HEK293 (cell line): Measurements from ENCODE around the gene FAM167B.
A peak's percentile ranks its signal among the peaks of the same experiment; 100 is the strongest.

ENCODE experiments used
- CTCF ChIA-PET: fragments of 350-600 bp; formaldehyde crosslinking; extraction: SDS; loops from one replicate; lab custom pipeline; 2021; ENCODE audit warnings: antibody characterized with exemption; lab: Yijun Ruan, JAX
- POLR2A ChIA-PET: fragments of 300-600 bp; formaldehyde crosslinking; extraction: SDS; loops from one replicate; lab custom pipeline; 2020; ENCODE audit warnings: antibody characterized with exemption, inconsistent platforms; lab: Yijun Ruan, JAX
- H3K27ac ChIP-seq: fragments of 200-500 bp; sonication (Bioruptor generic); 2 replicates; pipeline ENCODE4 v1.5.1; 2014; ENCODE audit warnings: low read depth, low read length, control low read depth, inconsistent platforms; ENCODE audit errors: extremely low read depth
- H3K36me3 ChIP-seq, 2 experiments: fragments of 200-500 bp in 1 of 2; sonication (Bioruptor generic) in 1 of 2; 1 replicate in 1 of 2; 2 replicates in 1 of 2; pipeline ENCODE4 v1.5.1; 2014 to 2017; ENCODE audit warnings: inconsistent platforms in 2 of 2, low read length in 2 of 2; ENCODE audit not compliant: control insufficient read depth in 2 of 2, insufficient read depth in 1 of 2
- H3K4me1 ChIP-seq: fragments of 200-500 bp; sonication (Bioruptor generic); 2 replicates; pipeline ENCODE4 v1.5.1; 2014; ENCODE audit warnings: mild to moderate bottlenecking, low read length, inconsistent platforms; ENCODE audit not compliant: control insufficient read depth, insufficient read depth
- H3K4me3 ChIP-seq: 2 replicates; pipeline ENCODE4 v1.5.1; 2011; ENCODE audit warnings: low read depth, mild to moderate bottlenecking, control low read depth, low read length, moderate library complexity
- H3K9me3 ChIP-seq: fragments of 200-500 bp; sonication (Bioruptor generic); 2 replicates; pipeline ENCODE4 v1.5.1; 2014; ENCODE audit warnings: low read depth, low read length, inconsistent platforms; ENCODE audit not compliant: control insufficient read depth, insufficient read depth
- GLIS1 ChIP-seq: fragments of 450-650 bp; formaldehyde crosslinking; IDR thresholded peaks from 2 replicates; pipeline ENCODE4 v1.5.1; 2016; ENCODE audit warnings: missing biosample characterization, missing genetic modification characterization
- HOXA7 ChIP-seq: sonication (generic); formaldehyde crosslinking; IDR thresholded peaks from 2 replicates; pipeline ENCODE4 v1.8.1; 2022; ENCODE audit warnings: missing genetic modification reagents, borderline replicate concordance
- HOXC10 ChIP-seq: sonication (generic); formaldehyde crosslinking; IDR thresholded peaks from 2 replicates; pipeline ENCODE4 v1.8.1; 2023; ENCODE audit warnings: mild to moderate bottlenecking, missing genetic modification reagents
- KLF7 ChIP-seq: fragments of 450-650 bp; formaldehyde crosslinking; IDR thresholded peaks from 2 replicates; pipeline ENCODE4 v1.5.1; 2016; ENCODE audit warnings: missing biosample characterization, missing genetic modification characterization, borderline replicate concordance
- SCRT2 ChIP-seq: fragments of 450-650 bp; formaldehyde crosslinking; IDR thresholded peaks from 2 replicates; pipeline ENCODE4 v1.5.1; 2016; ENCODE audit warnings: missing biosample characterization, missing genetic modification characterization
- YY1 ChIP-seq: fragments of 450-650 bp; formaldehyde crosslinking; IDR thresholded peaks from 2 replicates; pipeline ENCODE4 v1.5.1; 2018; ENCODE audit warnings: missing biosample characterization, missing genetic modification characterization
- ZBTB1 ChIP-seq: fragments of 450-650 bp; formaldehyde crosslinking; IDR thresholded peaks from 2 replicates; pipeline ENCODE4 v1.5.1; 2016; ENCODE audit warnings: missing biosample characterization, missing genetic modification characterization
- ZIC2 ChIP-seq: fragments of 450-650 bp; formaldehyde crosslinking; IDR thresholded peaks from 2 replicates; pipeline ENCODE4 v1.5.1; 2016; ENCODE audit warnings: missing biosample characterization, missing genetic modification characterization
- ZNF10 ChIP-seq: fragments of 450-650 bp; formaldehyde crosslinking; IDR thresholded peaks from 2 replicates; pipeline ENCODE4 v1.5.1; 2017; ENCODE audit warnings: missing biosample characterization, missing genetic modification characterization
- ZNF132 ChIP-seq: fragments of 450-650 bp; formaldehyde crosslinking; IDR thresholded peaks from 2 replicates; pipeline ENCODE4 v1.5.1; 2017; ENCODE audit warnings: missing biosample characterization, missing genetic modification characterization, borderline replicate concordance
- ZNF341 ChIP-seq: fragments of 450-650 bp; formaldehyde crosslinking; IDR thresholded peaks from 2 replicates; pipeline ENCODE4; 2016; ENCODE audit warnings: low read depth, missing biosample characterization, missing genetic modification characterization
- ZNF391 ChIP-seq: fragments of 450-650 bp; formaldehyde crosslinking; IDR thresholded peaks from 2 replicates; pipeline ENCODE4 v1.5.1; 2016; ENCODE audit warnings: low read depth, missing biosample characterization, missing genetic modification characterization, borderline replicate concordance
- ZNF394 ChIP-seq: fragments of 450-650 bp; formaldehyde crosslinking; IDR thresholded peaks from 2 replicates; pipeline ENCODE4 v1.5.1; 2016; ENCODE audit warnings: missing biosample characterization, missing genetic modification characterization, mild to moderate bottlenecking, moderate library complexity, borderline replicate concordance
- ZNF404 ChIP-seq: fragments of 450-650 bp; formaldehyde crosslinking; IDR thresholded peaks from 2 replicates; pipeline ENCODE4 v1.5.1; 2017; ENCODE audit warnings: missing biosample characterization, missing genetic modification characterization
- ZNF626 ChIP-seq: fragments of 450-650 bp; sonication (Bioruptor Pico); formaldehyde crosslinking; IDR thresholded peaks from 2 replicates; pipeline ENCODE4 v1.5.1; 2018; ENCODE audit warnings: missing biosample characterization, missing genetic modification characterization, inconsistent platforms
- ZNF670 ChIP-seq: fragments of 450-650 bp; formaldehyde crosslinking; IDR thresholded peaks from 2 replicates; pipeline ENCODE4 v1.5.1; 2016; ENCODE audit warnings: missing biosample characterization, missing genetic modification characterization, low read depth
- ZNF785 ChIP-seq: fragments of 450-650 bp; formaldehyde crosslinking; IDR thresholded peaks from 2 replicates; pipeline ENCODE4 v1.5.1; 2016; ENCODE audit warnings: missing biosample characterization, missing genetic modification characterization
- ZSCAN4 ChIP-seq: fragments of 450-650 bp; formaldehyde crosslinking; IDR thresholded peaks from 2 replicates; pipeline ENCODE4 v1.5.1; 2017; ENCODE audit warnings: missing biosample characterization, missing genetic modification characterization
- TF ChIP-seq, protein P1 (sequence below): fragments of 450-650 bp; formaldehyde crosslinking; IDR thresholded peaks from 2 replicates; pipeline ENCODE4 v1.5.1; 2016; ENCODE audit warnings: missing biosample characterization, missing genetic modification characterization
- TF ChIP-seq, protein P2 (sequence below): fragments of 450-650 bp; formaldehyde crosslinking; IDR thresholded peaks from 2 replicates; pipeline ENCODE4 v1.5.1; 2016; ENCODE audit warnings: missing biosample characterization, missing genetic modification characterization
- TF ChIP-seq, protein P3 (sequence below): fragments of 450-650 bp; formaldehyde crosslinking; IDR thresholded peaks from 2 replicates; pipeline ENCODE4 v1.5.1; 2016; ENCODE audit warnings: missing biosample characterization, missing genetic modification characterization

Gene FAM167B

GRCh38 chr1:32198237-32199042 lies 48.6 kb upstream of the FAM167B start (continued):
- TF ChIP-seq ZBTB1 (tag by site-specific recombination), result no peak

DNA sequence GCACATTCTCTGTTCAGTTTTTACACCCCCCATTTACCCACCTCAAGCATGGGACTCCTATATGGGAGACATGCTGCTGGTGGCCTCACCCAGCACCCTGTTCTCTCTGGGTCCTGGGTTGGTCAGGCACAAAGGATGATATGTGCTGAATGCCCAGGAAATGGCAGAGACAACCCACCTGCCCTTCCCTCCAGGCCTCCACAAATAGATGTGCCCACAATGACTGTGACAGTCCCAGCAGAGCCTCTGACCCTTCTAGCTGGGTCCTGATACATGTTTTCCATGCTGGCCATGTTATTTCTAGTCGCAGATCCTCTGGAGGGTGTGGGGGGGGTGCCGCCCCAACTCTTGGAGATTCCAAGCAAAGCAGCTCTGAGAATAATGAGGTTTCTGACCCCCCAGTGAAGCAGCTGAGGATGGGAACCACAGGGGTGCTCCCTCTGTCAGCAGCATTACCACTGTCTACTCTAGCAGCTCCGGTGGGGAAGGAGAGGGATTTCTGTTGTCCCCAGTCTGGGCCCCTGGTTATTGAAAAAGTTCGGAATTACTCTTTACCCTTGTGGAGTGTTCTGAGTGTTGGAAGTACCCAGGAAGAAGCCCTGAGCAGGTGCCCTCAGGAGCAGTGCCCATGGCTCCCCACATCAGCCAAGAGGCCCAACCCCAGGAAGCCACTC lies 47.8 kb upstream of the FAM167B start:
- no peak for TF ChIP-seq ZNF670 (tag by site-specific recombination)
- no peak for TF ChIP-seq YY1
- TF ChIP-seq ZNF391 (tag by site-specific recombination), result no peak
- TF ChIP-seq ZNF394 (tag by site-specific recombination), result 0 out of 2 replicates have a peak, but pooled peaks have one; percentile 12
- no peak for TF ChIP-seq ZNF404 (tag by site-specific recombination)
- TF ChIP-seq ZNF132, result no peak
- no peak for TF ChIP-seq ZSCAN4
- TF ChIP-seq, protein P1, sequence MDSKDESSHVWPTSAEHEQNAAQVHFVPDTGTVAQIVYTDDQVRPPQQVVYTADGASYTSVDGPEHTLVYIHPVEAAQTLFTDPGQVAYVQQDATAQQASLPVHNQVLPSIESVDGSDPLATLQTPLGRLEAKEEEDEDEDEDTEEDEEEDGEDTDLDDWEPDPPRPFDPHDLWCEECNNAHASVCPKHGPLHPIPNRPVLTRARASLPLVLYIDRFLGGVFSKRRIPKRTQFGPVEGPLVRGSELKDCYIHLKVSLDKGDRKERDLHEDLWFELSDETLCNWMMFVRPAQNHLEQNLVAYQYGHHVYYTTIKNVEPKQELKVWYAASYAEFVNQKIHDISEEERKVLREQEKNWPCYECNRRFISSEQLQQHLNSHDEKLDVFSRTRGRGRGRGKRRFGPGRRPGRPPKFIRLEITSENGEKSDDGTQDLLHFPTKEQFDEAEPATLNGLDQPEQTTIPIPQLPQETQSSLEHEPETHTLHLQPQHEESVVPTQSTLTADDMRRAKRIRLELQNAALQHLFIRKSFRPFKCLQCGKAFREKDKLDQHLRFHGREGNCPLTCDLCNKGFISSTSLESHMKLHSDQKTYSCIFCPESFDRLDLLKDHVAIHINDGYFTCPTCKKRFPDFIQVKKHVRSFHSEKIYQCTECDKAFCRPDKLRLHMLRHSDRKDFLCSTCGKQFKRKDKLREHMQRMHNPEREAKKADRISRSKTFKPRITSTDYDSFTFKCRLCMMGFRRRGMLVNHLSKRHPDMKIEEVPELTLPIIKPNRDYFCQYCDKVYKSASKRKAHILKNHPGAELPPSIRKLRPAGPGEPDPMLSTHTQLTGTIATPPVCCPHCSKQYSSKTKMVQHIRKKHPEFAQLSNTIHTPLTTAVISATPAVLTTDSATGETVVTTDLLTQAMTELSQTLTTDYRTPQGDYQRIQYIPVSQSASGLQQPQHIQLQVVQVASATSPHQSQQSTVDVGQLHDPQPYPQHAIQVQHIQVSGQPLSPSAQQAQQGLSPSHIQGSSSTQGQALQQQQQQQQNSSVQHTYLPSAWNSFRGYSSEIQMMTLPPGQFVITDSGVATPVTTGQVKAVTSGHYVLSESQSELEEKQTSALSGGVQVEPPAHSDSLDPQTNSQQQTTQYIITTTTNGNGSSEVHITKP (tag by site-specific recombination), result peak; percentile 42; the same call in 1 of the 2 replicates
- TF ChIP-seq ZIC2 (tag by site-specific recombination), result peak; percentile 54
- TF ChIP-seq GLIS1 (tag by site-specific recombination), result peak; percentile 34; the same call in 1 of the 2 replicates
- TF ChIP-seq, all 188 proteins: peak for 4
- peaks cover 0 to 60% of the 10 kb centered on the region in 2 experiments; a peak in 1 of 3 replicates for H3K36me3 ChIP-seq
- no peaks in the 10 kb centered on the region; the same call in 1 of the 2 replicates for H3K4me1 ChIP-seq
- no peaks in the 10 kb centered on the region for H3K9me3 ChIP-seq
- CTCF ChIA-PET, result interaction anchor here (0.7 kb wide), 1 partner anchor 11 kb away, joined by 4 read pairs; no protein-coding TSS in a partner anchor
- no peak overlapping the region for H3K27ac ChIP-seq
- no peak overlapping the region for H3K4me3 ChIP-seq
- POLR2A ChIA-PET, result interaction anchor here (1.2 to 5.0 kb wide), 5 partner anchors 10 to 137 kb away, joined by 4 to 25 read pairs (median 8); partner anchors contain the start of genes DCDC2B, MARCKSL1 and TXLNA

DNA sequence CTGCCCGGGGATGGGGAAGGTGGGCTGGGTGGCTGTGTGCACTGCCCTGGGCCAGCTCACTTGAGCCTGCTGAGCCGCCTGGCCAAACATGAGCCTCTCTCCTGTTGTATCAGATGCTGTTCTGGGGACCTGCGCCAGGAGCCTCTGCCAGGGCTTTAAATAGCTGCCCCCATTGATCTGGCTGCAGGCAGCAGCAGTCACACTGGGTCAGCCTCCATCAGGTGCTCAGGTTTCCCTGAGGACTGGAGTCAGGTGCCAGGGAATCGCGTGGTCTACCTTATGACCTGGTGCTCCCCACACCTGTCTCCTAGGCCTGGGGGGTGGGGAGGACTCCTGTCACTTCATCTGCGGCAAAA lies 47.3 kb upstream of the FAM167B start:
- Histone ChIP-seq H3K27ac (no peak overlapping the region), H3K4me3 (no peak overlapping the region), H3K9me3 (no peaks in the 10 kb centered on the region), H3K4me1 (no peaks in the 10 kb centered on the region; the same call in 1 of the 2 replicates), H3K36me3 (peaks cover 0 to 60% of the 10 kb centered on the region in 2 experiments; a peak in 1 of 3 replicates)
- ChIA-PET CTCF (interaction anchor here (0.8 kb wide), 1 partner anchor 49 kb away, joined by 4 read pairs; no protein-coding TSS in a partner anchor), POLR2A (interaction anchor here (0.6 to 5.0 kb wide), 8 partner anchors 9 to 136 kb away, joined by 4 to 25 read pairs (median 8); partner anchors contain the start of genes DCDC2B, KPNA6, MARCKSL1 and TXLNA)
- no peak for TF ChIP-seq ZNF785
- TF ChIP-seq HOXC10 (CRISPR knock-in tag), result no peak
- TF ChIP-seq ZNF670 (tag by site-specific recombination), result no peak
- no peak for TF ChIP-seq ZNF626 (tag by site-specific recombination)
- TF ChIP-seq, protein P2, sequence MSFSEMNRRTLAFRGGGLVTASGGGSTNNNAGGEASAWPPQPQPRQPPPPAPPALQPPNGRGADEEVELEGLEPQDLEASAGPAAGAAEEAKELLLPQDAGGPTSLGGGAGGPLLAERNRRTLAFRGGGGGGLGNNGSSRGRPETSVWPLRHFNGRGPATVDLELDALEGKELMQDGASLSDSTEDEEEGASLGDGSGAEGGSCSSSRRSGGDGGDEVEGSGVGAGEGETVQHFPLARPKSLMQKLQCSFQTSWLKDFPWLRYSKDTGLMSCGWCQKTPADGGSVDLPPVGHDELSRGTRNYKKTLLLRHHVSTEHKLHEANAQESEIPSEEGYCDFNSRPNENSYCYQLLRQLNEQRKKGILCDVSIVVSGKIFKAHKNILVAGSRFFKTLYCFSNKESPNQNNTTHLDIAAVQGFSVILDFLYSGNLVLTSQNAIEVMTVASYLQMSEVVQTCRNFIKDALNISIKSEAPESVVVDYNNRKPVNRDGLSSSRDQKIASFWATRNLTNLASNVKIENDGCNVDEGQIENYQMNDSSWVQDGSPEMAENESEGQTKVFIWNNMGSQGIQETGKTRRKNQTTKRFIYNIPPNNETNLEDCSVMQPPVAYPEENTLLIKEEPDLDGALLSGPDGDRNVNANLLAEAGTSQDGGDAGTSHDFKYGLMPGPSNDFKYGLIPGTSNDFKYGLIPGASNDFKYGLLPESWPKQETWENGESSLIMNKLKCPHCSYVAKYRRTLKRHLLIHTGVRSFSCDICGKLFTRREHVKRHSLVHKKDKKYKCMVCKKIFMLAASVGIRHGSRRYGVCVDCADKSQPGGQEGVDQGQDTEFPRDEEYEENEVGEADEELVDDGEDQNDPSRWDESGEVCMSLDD (tag by site-specific recombination), result no peak
- TF ChIP-seq, protein P3, sequence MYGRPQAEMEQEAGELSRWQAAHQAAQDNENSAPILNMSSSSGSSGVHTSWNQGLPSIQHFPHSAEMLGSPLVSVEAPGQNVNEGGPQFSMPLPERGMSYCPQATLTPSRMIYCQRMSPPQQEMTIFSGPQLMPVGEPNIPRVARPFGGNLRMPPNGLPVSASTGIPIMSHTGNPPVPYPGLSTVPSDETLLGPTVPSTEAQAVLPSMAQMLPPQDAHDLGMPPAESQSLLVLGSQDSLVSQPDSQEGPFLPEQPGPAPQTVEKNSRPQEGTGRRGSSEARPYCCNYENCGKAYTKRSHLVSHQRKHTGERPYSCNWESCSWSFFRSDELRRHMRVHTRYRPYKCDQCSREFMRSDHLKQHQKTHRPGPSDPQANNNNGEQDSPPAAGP, result no peak
- no peak for TF ChIP-seq SCRT2 (tag by site-specific recombination)
- no peak for TF ChIP-seq ZNF341
- 0 out of 2 replicates have a peak, but pooled peaks have one; percentile 71 for TF ChIP-seq ZNF10 (tag by site-specific recombination)
- TF ChIP-seq KLF7, result no peak
- TF ChIP-seq HOXA7 (CRISPR knock-in tag), result no peak
